Activated CD4-positive, alpha-beta memory T cell treated with anti-CD3 and anti-CD28 coated beads, Interleukin-2, amount 10 ng/mL, durations not matched to agents 7 days and 5 days (primary cell): ENCODE data around the gene VWDE. TPM values are rescaled to one million over a fixed set of nuclear protein-coding genes. Genes with fewer than 3 reads are reported as not detected.
A peak's percentile ranks its signal among the peaks of the same experiment; 100 is the strongest.
"Not testable (repeated sequence)": the region's sequence is repeated elsewhere in the genome, so short reads cannot be mapped to it uniquely, and the experiment has no call there.

ENCODE experiments used
- CTCF ChIA-PET: fragments of 350-600 bp; sonication (Branson Sonifier 250); formaldehyde crosslinking; loops from one replicate; lab custom pipeline; 2021; ENCODE audit warnings: antibody characterized with exemption, inconsistent platforms; lab: Charles Lee
- POLR2A ChIA-PET: fragments of 350-600 bp; sonication (Branson Sonifier 250); formaldehyde crosslinking; loops from one replicate; lab custom pipeline; 2021; ENCODE audit warnings: antibody characterized with exemption; lab: Charles Lee
- DNase-seq: peaks from one replicate; pipeline ENCODE4 v3.0.0-alpha.2; 2020
- H3K27ac Mint-ChIP-seq: one replicate; pipeline ENCODE4 v1.8.0; 2021; ENCODE audit warnings: mild to moderate bottlenecking, mixed read lengths
- H3K27me3 Mint-ChIP-seq: one replicate; pipeline ENCODE4 v1.8.0; 2021; ENCODE audit warnings: mixed read lengths
- H3K36me3 Mint-ChIP-seq: one replicate; pipeline ENCODE4 v1.8.0; 2021; ENCODE audit warnings: low read depth, mixed read lengths
- H3K4me1 Mint-ChIP-seq: one replicate; pipeline ENCODE4 v1.8.0; 2021; ENCODE audit warnings: mixed read lengths
- H3K4me3 Mint-ChIP-seq: one replicate; pipeline ENCODE4 v1.8.0; 2021; ENCODE audit warnings: mild to moderate bottlenecking, mixed read lengths
- H3K9me3 Mint-ChIP-seq: one replicate; pipeline ENCODE4 v1.8.0; 2021; ENCODE audit warnings: mixed read lengths
- total RNA-seq, 2 experiments: library from RNA; stranded (reverse); gene quantifications; one replicate each; pipeline ENCODE4 v1.2.3, GENCODE V29; 2021

The VWDE gene
- 1 to 10 TPM; 5.2 to 6.6 TPM for total RNA-seq

DNA sequence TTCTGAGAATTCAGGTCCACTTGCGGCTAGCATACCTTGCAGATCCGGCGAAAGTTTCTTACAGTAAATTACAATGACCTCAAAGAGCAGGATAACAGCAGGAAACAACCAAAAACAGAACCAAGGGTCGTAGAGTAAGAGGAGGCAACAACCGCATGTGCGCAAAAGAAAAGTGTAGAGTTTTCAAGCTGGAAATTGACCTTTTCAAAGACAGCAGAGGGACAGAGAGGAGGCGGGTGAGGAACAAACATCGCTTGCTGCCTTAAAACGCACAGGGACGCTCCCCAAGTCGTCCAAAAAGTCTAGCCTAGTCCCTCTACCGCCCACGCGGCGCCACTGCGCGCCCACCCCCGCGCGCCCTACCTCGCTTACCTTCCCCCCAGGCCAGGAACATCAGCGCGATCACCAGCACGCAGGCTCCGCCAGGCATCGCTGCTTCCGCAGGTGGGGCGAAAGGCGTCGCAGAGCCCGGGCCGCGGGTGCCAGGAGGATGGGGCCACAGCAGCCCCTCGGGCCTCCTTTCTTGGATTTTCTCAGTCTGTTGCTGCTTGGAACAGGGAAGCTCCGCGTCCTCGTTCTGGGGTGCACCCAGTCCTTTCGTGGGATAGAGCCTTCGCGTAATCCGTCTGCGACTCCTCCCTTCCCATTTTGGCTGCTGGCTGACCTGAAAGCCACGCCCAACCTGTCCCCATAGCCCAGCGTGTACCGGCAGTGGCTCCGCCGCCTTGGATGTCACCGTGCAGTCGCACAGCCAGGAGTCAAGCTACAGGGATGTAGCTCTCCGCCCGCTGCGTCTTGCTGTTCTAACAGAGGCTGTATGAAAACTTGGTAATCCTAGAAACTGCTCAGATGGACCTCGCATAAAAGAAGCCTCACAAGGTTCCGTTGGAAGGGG lies at the start of gene VWDE:
Gene VWDE, minus strand, starts transcription at position 579 of the 895 bp plus-strand sequence. Its CDS starts 149 bp downstream, at position 430.
- Mint-ChIP-seq H3K4me3 (peak within 1 kb of the TSS; percentile 86), H3K27me3 (peaks cover 14% of the 10 kb centered on the region), H3K9me3 (peaks cover 6% of the 10 kb centered on the region), H3K27ac (peak within 1 kb of the TSS; percentile 71), H3K4me1 (peaks cover 21% of the 10 kb centered on the region), H3K36me3 (peaks cover 2% of the 10 kb centered on the region)
- ChIA-PET POLR2A (interaction anchor here (0.8 to 1.1 kb wide), 3 partner anchors 59 to 283 kb away, joined by 3 to 4 read pairs (median 3); partner anchors contain the start of gene TMEM106B), CTCF (interaction anchor here (1.6 kb wide), 1 partner anchor 15 kb away, joined by 4 read pairs; no protein-coding TSS in a partner anchor)
- peak; percentile 71 for DNase-seq

DNA sequence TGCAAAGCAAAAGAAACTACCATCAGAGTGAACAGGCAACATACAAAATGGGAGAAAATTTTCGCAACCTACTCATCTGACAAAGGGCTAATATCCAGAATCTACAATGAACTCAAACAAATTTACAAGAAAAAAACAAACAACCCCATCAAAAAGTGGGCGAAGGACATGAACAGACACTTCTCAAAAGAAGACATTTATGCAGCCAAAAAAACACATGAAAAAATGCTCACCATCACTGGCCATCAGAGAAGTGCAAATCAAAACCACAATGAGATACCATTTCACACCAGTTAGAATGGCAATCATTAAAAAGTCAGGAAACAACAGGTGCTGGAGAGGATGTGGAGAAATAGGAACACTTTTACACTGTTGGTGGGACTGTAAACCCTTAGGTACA lies 49.5 kb upstream of the VWDE start:
- H3K27me3 Mint-ChIP-seq, DNase-seq, H3K9me3 Mint-ChIP-seq, H3K36me3 Mint-ChIP-seq, H3K27ac Mint-ChIP-seq, H3K4me1 Mint-ChIP-seq, POLR2A ChIA-PET, CTCF ChIA-PET, H3K4me3 Mint-ChIP-seq: not testable (repeated sequence)

DNA sequence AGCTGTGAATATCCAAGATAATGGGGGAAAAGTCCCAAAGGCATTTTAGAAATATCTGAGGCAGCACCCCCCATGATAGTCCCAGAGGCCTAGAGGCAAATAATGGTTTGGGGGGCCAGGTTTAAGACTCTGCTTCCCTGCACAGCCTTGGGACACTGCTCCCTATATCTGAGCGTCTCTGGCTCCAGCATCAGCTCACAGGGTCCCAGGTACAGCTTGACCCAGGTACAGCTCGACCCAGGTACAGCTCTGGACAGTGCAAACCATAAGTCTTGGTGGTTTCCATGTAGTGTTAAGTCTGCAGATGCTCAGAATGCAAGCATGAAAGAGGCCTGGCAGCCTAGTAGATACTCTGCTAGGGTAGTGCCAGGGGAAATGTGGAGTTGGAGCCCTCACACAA lies 47.0 kb upstream of the VWDE start:
- ChIA-PET POLR2A (no interaction called here), CTCF (interaction anchor here (1.9 kb wide), 1 partner anchor 44 kb away, joined by 4 read pairs; no protein-coding TSS in a partner anchor)
- DNase-seq = no peak
- Mint-ChIP-seq H3K36me3 (no peaks in the 10 kb centered on the region), H3K27ac (no peak overlapping the region), H3K4me1 (no peaks in the 10 kb centered on the region), H3K4me3 (no peak overlapping the region), H3K27me3 (peaks cover 5% of the 10 kb centered on the region), H3K9me3 (no peaks in the 10 kb centered on the region)

GRCh38 chr7:12444785-12445184 lies 41.1 kb upstream of the VWDE start:
- no peaks in the 10 kb centered on the region for H3K9me3 Mint-ChIP-seq
- H3K4me3 Mint-ChIP-seq = no peak overlapping the region
- no peaks in the 10 kb centered on the region for H3K4me1 Mint-ChIP-seq
- no peak overlapping the region for H3K27ac Mint-ChIP-seq
- H3K36me3 Mint-ChIP-seq = no peaks in the 10 kb centered on the region
- ChIA-PET POLR2A (no interaction called here), CTCF (no interaction called here)
- H3K27me3 Mint-ChIP-seq = peaks cover 8% of the 10 kb centered on the region
- no peak for DNase-seq

DNA sequence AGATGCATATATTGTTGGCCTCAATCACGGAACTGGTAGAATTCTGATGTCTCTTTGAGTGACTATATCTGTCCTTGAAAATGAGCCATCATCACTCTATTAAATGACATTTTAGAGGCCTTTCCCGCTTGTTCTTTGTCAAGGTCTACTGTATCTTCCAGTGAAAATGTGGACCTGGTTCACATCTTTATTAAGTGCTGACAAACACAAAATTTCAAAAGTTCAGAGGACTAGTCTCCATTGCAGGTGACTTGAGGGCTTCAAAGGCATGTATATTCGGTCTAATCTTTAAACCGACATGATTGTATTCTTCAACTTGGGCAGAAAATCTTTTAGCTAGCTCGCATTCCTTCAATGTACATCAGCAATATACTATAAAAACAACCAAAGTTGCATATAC lies 36.6 kb upstream of the VWDE start:
- Mint-ChIP-seq H3K4me1 (no peaks in the 10 kb centered on the region), H3K9me3 (no peaks in the 10 kb centered on the region), H3K27ac (no peak overlapping the region), H3K4me3 (no peak overlapping the region), H3K36me3 (no peaks in the 10 kb centered on the region), H3K27me3 (peaks cover 8% of the 10 kb centered on the region)
- DNase-seq = no peak
- ChIA-PET POLR2A (no interaction called here), CTCF (no interaction called here)

- H3K36me3 Mint-ChIP-seq = no peaks in the 10 kb centered on the region
- ChIA-PET POLR2A (no interaction called here), CTCF (interaction anchor here (1.1 to 3.1 kb wide), 3 partner anchors 21 to 53 kb away, joined by 3 to 18 read pairs (median 5); no protein-coding TSS in a partner anchor)
- peaks cover 6% of the 10 kb centered on the region for H3K27me3 Mint-ChIP-seq
- H3K27ac Mint-ChIP-seq = no peak overlapping the region
- no peak overlapping the region for H3K4me3 Mint-ChIP-seq
- no peak for DNase-seq
- H3K9me3 Mint-ChIP-seq = no peaks in the 10 kb centered on the region
- H3K4me1 Mint-ChIP-seq = no peaks in the 10 kb centered on the region
Observed at GRCh38 chr7:12436896-12437535, 33.4 kb upstream of the VWDE start.

GRCh38 chr7:12436126-12436525 lies 32.5 kb upstream of the VWDE start:
- POLR2A ChIA-PET = no interaction called here
- Mint-ChIP-seq H3K27ac (no peak overlapping the region), H3K27me3 (peaks cover 8% of the 10 kb centered on the region), H3K36me3 (no peaks in the 10 kb centered on the region), H3K4me3 (no peak overlapping the region), H3K4me1 (no peaks in the 10 kb centered on the region), H3K9me3 (no peaks in the 10 kb centered on the region)
- DNase-seq = no peak
- CTCF ChIA-PET = interaction anchor here (1.1 to 1.2 kb wide), 2 partner anchors 45 to 54 kb away, joined by 3 to 5 read pairs; no protein-coding TSS in a partner anchor

GRCh38 chr7:12434012-12434642 lies 30.5 kb upstream of the VWDE start:
- DNase-seq = no peak
- H3K4me3 Mint-ChIP-seq = no peak overlapping the region
- peaks cover 10% of the 10 kb centered on the region for H3K27me3 Mint-ChIP-seq
- no peaks in the 10 kb centered on the region for H3K36me3 Mint-ChIP-seq
- H3K27ac Mint-ChIP-seq = no peak overlapping the region
- H3K4me1 Mint-ChIP-seq = no peaks in the 10 kb centered on the region
- ChIA-PET POLR2A (no interaction called here), CTCF (interaction anchor here (0.6 to 1.3 kb wide), 5 partner anchors 9 to 87 kb away, joined by 3 to 4 read pairs (median 3); no protein-coding TSS in a partner anchor)
- H3K9me3 Mint-ChIP-seq = no peaks in the 10 kb centered on the region

GRCh38 chr7:12431886-12432556 lies 28.4 kb upstream of the VWDE start:
- Mint-ChIP-seq H3K27me3 (peaks cover 12% of the 10 kb centered on the region), H3K4me1 (no peaks in the 10 kb centered on the region), H3K36me3 (no peaks in the 10 kb centered on the region), H3K27ac (no peak overlapping the region), H3K4me3 (no peak overlapping the region), H3K9me3 (no peaks in the 10 kb centered on the region)
- ChIA-PET POLR2A (no interaction called here), CTCF (no interaction called here)
- no peak for DNase-seq

DNA sequence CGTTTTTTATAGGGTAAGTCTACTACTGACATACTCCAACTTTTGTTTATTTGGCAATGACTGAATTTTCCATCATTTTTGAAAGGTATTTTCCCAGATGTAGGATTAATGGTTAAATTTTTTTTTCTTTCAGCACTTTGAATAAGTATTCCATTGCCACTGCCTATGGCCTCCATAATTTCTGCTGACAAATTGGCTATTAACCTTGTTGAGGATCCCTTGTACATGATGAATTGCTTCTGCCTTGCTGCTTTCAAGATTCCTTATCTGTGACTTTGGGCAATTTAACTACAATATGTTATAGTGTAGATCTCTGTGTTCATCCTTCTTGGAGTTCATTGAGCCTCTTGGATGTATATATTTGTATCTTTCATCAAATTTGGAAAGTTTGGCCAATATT lies 21.6 kb upstream of the VWDE start:
- H3K4me3 Mint-ChIP-seq = no peak overlapping the region
- no peaks in the 10 kb centered on the region for H3K9me3 Mint-ChIP-seq
- no peaks in the 10 kb centered on the region for H3K4me1 Mint-ChIP-seq
- H3K27me3 Mint-ChIP-seq = peaks cover 2% of the 10 kb centered on the region
- POLR2A ChIA-PET = no interaction called here
- CTCF ChIA-PET = no interaction called here
- DNase-seq = no peak
- H3K36me3 Mint-ChIP-seq = no peaks in the 10 kb centered on the region
- H3K27ac Mint-ChIP-seq = no peak overlapping the region

- Mint-ChIP-seq H3K27me3 (peaks cover 2% of the 10 kb centered on the region), H3K27ac (no peak overlapping the region), H3K9me3 (no peaks in the 10 kb centered on the region)
Observed at GRCh38 chr7:12423997-12424745, 20.5 kb upstream of the VWDE start.

More at GRCh38 chr7:12423997-12424745, 20.5 kb upstream of the VWDE start:
- H3K4me3 Mint-ChIP-seq = no peak overlapping the region
- POLR2A ChIA-PET = no interaction called here
- CTCF ChIA-PET = no interaction called here
- no peaks in the 10 kb centered on the region for H3K36me3 Mint-ChIP-seq
- no peaks in the 10 kb centered on the region for H3K4me1 Mint-ChIP-seq
- no peak for DNase-seq
